Tibial artery (tissue), 4 donors: ENCODE results near the gene KRT28.

ENCODE experiments used
- DNase-seq, 2 donors: peaks; one replicate each; pipeline ENCODE4 v3.0.0-alpha.2; 2019
- H3K27ac ChIP-seq, 2 donors: fragments of 200-600 bp; sonication (generic) in 1 of 2; 1 replicate in 1 of 2; 2 replicates in 1 of 2; pipeline ENCODE4 v1.5.1; 2018 to 2019; ENCODE audit warnings: mild to moderate bottlenecking in 1 of 2
- H3K27me3 ChIP-seq, 2 donors: fragments of 200-600 bp; sonication (generic) in 1 of 2; one replicate each; pipeline versions ENCODE4 v1.5.1 to v1.6.0; 2016 to 2019
- H3K36me3 ChIP-seq, 3 donors: fragments of 200-600 bp; sonication (generic) in 2 of 3; one replicate each; pipeline ENCODE4 v1.5.1; 2016 to 2019; ENCODE audit warnings: mild to moderate bottlenecking in 2 of 3
- H3K4me1 ChIP-seq, 4 donors: fragments of 200-600 bp; sonication (generic) in 2 of 4; 1 replicate in 3 of 4; 2 replicates in 1 of 4; pipeline ENCODE4 v1.5.1; 2016 to 2019
- H3K4me3 ChIP-seq, 2 donors: fragments of 200-600 bp; sonication (generic) in 1 of 2; 1 replicate in 1 of 2; 2 replicates in 1 of 2; pipeline ENCODE4 v1.5.1; 2018 to 2019; ENCODE audit warnings: mild to moderate bottlenecking in 2 of 2
- H3K9me3 ChIP-seq, 3 donors: fragments of 200-600 bp; sonication (generic) in 1 of 3; one replicate each; pipeline ENCODE4 v1.5.1; 2016 to 2019
- CTCF ChIP-seq, 2 experiments: fragments of 200-600 bp in 1 of 2; fragments of 450-650 bp in 1 of 2; IDR thresholded peaks; one replicate each; pipeline ENCODE4 v1.5.1; 2017 to 2019; ENCODE audit warnings: antibody characterized with exemption in 2 of 2, mild to moderate bottlenecking in 1 of 2, moderate library complexity in 1 of 2
- intact Hi-C: fragments of 100-400 bp; cut with DNase I; formaldehyde crosslinking; loops from one replicate; pipeline ENCODE4 v1.15.0; 2023; ENCODE audit warnings: low total_unique reads

The KRT28 gene

GRCh38 chr17:40830085-40830776 lies 30.5 kb upstream of the KRT28 start:
- Histone ChIP-seq H3K4me1 (peaks cover 0 to 26% (median 10%) of the 10 kb centered on the region in 4 donors), H3K36me3 (peaks cover 0 to 10% (median 0%) of the 10 kb centered on the region in 3 donors), H3K9me3 (no peaks in the 10 kb centered on the region), H3K27me3 (no peaks in the 10 kb centered on the region), H3K4me3 (no peak overlapping the region), H3K27ac (no peak overlapping the region)
- intact Hi-C loops = no loop called here
- no peak for DNase-seq
- TF ChIP-seq CTCF (IDR thresholded peaks at IDR 0.05) = no peak

GRCh38 chr17:40828454-40829044 lies 28.8 kb upstream of the KRT28 start:
- intact Hi-C loops = no loop called here
- Histone ChIP-seq H3K27me3 (no peaks in the 10 kb centered on the region), H3K36me3 (no peaks in the 10 kb centered on the region), H3K9me3 (no peaks in the 10 kb centered on the region), H3K27ac (peak overlapping the region; percentile 55 to 62), H3K4me3 (no peak overlapping the region), H3K4me1 (peaks cover 0 to 26% (median 10%) of the 10 kb centered on the region in 4 donors)
- no peak for DNase-seq
- TF ChIP-seq CTCF (IDR thresholded peaks at IDR 0.05) = no peak

GRCh38 chr17:40827746-40828453 lies 28.1 kb upstream of the KRT28 start:
- TF ChIP-seq CTCF (IDR thresholded peaks at IDR 0.05) = no peak
- no peaks in the 10 kb centered on the region for H3K9me3 ChIP-seq
- no peaks in the 10 kb centered on the region for H3K36me3 ChIP-seq
- DNase-seq = peak; percentile 43 to 66
- intact Hi-C loops = no loop called here
- H3K4me1 ChIP-seq = peaks cover 0 to 26% (median 10%) of the 10 kb centered on the region in 4 donors
- H3K27me3 ChIP-seq = no peaks in the 10 kb centered on the region
- H3K27ac ChIP-seq = peak overlapping the region; percentile 55 to 62
- no peak overlapping the region for H3K4me3 ChIP-seq

- Histone ChIP-seq H3K27ac (no peak overlapping the region), H3K27me3 (no peaks in the 10 kb centered on the region), H3K4me1 (peaks cover 0 to 26% (median 10%) of the 10 kb centered on the region in 4 donors), H3K36me3 (no peaks in the 10 kb centered on the region), H3K4me3 (no peak overlapping the region), H3K9me3 (no peaks in the 10 kb centered on the region)
- DNase-seq = no peak
- no peak for TF ChIP-seq CTCF (IDR thresholded peaks at IDR 0.05)
- intact Hi-C loops = no loop called here
These were observed 25.8 kb upstream of the KRT28 start for GRCh38 chr17:40825599-40825998.

GRCh38 chr17:40824015-40824832 lies 24.5 kb upstream of the KRT28 start:
- TF ChIP-seq CTCF (IDR thresholded peaks at IDR 0.05) = no peak
- Histone ChIP-seq H3K9me3 (no peaks in the 10 kb centered on the region), H3K27ac (no peak overlapping the region), H3K36me3 (no peaks in the 10 kb centered on the region), H3K4me1 (peaks cover 0 to 26% (median 9%) of the 10 kb centered on the region in 4 donors), H3K27me3 (no peaks in the 10 kb centered on the region), H3K4me3 (no peak overlapping the region)
- DNase-seq = no peak
- intact Hi-C loops = no loop called here
